BJ (cell line): ENCODE results near the gene GCC1. TPM values are rescaled to one million over a fixed set of nuclear protein-coding genes. Genes with fewer than 3 reads are reported as not detected.

Experiments
- CTCF ChIA-PET: fragments of 350-600 bp; formaldehyde crosslinking; extraction: SDS; loops from one replicate; lab custom pipeline; 2021; ENCODE audit warnings: antibody characterized with exemption, inconsistent platforms; lab: Yijun Ruan, JAX
- POLR2A ChIA-PET: fragments of 300-600 bp; sonication (Branson Sonifier 250); formaldehyde crosslinking; extraction: SDS; loops from one replicate; lab custom pipeline; 2021; ENCODE audit warnings: antibody characterized with exemption; lab: Charles Lee
- DNase-seq: peaks from one replicate; pipeline ENCODE4 v3.0.0-alpha.2; 2011; ENCODE audit warnings: low read depth
- H3K27me3 ChIP-seq: 2 replicates; pipeline ENCODE4 v1.6.0; 2011; ENCODE audit warnings: low read length; ENCODE audit not compliant: control insufficient read depth, insufficient read depth
- H3K36me3 ChIP-seq: 2 replicates; pipeline ENCODE4 v1.5.1; 2011; ENCODE audit warnings: low read length; ENCODE audit not compliant: control insufficient read depth, insufficient read depth
- H3K4me3 ChIP-seq: 2 replicates; pipeline ENCODE4 v1.5.1; 2011; ENCODE audit warnings: low read depth, mild to moderate bottlenecking, control low read depth, low read length
- polyA minus RNA-seq: library from RNA; depleted of rRNA, polyadenylated mRNA; stranded (reverse); fragments of >200 nt; gene quantifications from 2 replicates; pipeline ENCODE4 v1.2.3, GENCODE V29; 2011; rRNA and poly(A)+ RNA removed
- polyA plus RNA-seq: library from polyadenylated mRNA; depleted of rRNA; stranded (reverse); fragments of >200 nt; gene quantifications from 2 replicates; pipeline ENCODE4 v1.2.3, GENCODE V29; 2011; rRNA removed
- TF ChIP-seq, protein P1 (sequence below): IDR thresholded peaks from 2 replicates; pipeline ENCODE4 v1.5.1; 2011; ENCODE audit warnings: low read depth, mild to moderate bottlenecking, control low read depth, inconsistent platforms, low read length, moderate library complexity; ENCODE audit not compliant: insufficient read depth

Gene GCC1, protein sequence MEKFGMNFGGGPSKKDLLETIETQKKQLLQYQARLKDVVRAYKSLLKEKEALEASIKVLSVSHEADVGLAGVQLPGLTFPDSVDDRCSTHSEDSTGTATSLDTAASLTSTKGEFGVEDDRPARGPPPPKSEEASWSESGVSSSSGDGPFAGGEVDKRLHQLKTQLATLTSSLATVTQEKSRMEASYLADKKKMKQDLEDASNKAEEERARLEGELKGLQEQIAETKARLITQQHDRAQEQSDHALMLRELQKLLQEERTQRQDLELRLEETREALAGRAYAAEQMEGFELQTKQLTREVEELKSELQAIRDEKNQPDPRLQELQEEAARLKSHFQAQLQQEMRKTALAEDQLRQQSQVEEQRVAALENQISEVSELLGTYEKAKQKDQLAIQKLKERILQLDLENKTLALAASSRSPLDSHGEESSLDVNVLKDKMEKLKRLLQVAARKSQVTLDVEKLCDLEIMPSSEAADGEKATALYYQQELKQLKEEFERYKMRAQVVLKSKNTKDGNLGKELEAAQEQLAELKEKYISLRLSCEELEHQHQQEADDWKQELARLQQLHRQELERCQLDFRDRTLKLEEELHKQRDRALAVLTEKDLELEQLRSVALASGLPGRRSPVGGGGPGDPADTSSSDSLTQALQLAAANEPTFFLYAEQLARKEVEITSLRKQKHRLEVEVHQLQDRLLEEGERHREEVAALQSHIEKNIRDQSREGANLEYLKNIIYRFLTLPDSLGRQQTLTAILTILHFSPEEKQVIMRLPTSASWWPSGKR
- polyA plus RNA-seq (9.6 and 10.9 TPM in 2 replicates), polyA minus RNA-seq (10.9 and 17.4 TPM in 2 replicates)

DNA sequence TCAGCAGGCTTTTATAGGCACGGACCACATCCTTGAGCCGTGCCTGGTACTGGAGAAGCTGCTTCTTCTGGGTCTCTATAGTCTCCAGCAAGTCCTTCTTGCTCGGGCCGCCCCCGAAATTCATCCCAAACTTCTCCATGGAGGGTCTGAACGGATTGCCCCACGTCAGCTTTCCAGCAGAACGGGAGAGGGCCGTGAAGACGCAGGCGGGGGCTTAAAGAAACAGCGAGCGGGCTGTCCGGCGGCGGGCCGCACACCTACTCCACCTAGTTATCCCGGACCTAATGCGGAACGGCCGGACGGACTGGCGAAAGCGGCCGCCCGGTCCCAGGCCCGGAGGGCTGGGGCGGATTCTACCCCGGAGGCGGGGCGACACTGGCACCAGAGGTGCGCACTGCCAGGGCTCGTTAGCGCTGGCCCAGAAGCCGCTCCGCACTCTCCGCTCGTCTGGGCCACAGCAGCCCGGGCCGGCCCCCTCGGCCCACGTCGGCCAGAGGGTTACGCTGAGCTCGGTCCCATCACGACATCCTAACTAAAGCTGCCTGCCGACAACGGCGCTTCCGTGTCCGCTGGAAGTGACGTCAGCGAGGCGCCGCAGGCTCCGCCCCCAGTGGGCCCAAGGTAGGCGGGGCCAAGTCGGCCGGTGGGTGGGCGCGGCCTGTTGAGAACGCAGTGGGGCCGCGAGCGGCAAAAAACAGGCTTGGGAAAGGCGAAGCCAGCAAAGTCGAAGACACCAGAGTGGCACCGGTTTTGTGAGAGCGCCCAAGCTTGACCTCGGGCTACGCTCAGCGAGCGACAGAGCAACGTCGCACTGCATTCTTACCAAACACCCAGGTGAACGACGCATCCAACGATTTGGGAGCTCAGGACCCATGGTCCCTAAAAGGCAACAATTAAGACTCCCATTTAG, at the start of gene GCC1:
Gene GCC1 (minus strand): TSS at position 553 of the 910 bp plus-strand sequence. CDS start 414 bp downstream, at position 139.
- peak; percentile 38 for DNase-seq
- CTCF ChIA-PET = interaction anchor here (0.6 to 1.4 kb wide), 4 partner anchors 9 to 626 kb away, joined by 3 read pairs; no protein-coding TSS in a partner anchor
- TF ChIP-seq, protein P1, sequence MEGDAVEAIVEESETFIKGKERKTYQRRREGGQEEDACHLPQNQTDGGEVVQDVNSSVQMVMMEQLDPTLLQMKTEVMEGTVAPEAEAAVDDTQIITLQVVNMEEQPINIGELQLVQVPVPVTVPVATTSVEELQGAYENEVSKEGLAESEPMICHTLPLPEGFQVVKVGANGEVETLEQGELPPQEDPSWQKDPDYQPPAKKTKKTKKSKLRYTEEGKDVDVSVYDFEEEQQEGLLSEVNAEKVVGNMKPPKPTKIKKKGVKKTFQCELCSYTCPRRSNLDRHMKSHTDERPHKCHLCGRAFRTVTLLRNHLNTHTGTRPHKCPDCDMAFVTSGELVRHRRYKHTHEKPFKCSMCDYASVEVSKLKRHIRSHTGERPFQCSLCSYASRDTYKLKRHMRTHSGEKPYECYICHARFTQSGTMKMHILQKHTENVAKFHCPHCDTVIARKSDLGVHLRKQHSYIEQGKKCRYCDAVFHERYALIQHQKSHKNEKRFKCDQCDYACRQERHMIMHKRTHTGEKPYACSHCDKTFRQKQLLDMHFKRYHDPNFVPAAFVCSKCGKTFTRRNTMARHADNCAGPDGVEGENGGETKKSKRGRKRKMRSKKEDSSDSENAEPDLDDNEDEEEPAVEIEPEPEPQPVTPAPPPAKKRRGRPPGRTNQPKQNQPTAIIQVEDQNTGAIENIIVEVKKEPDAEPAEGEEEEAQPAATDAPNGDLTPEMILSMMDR = no peak
- H3K4me3 ChIP-seq = peak within 1 kb of the TSS; percentile 81
- peaks cover 15% of the 10 kb centered on the region for H3K36me3 ChIP-seq
- POLR2A ChIA-PET = no interaction called here
- H3K27me3 ChIP-seq = no peaks in the 10 kb centered on the region

DNA sequence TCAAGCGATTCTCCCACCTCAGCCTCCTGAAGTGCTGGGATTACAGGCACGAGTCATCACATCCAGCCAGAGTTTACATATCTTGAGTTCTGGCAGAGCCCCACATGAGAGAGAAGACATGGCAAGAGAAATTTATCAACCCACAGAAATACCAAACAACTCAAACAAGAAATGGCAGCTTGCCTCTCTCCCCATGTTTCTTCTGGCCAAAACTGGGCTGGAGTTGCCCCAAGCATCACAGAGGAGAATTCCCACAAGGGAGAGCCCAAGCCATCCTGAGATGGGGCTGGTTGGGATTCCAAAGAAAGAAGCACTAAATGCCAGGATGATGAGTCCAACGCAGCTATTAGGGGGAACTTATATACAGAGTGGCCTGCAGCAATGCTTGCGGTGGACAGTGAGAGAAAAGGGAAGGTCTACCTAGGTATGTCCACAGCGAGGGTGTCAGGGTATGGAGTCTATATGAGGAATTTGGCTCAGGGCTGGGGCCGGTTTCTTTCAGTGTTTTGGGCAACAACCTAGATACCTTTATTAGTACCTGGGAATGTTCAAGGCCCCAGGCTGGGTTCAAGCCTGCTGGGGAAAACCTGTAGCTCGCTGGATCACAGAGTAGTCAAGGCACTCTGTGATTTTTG, 47.0 kb upstream of the GCC1 start:
- Histone ChIP-seq H3K4me3 (no peak overlapping the region), H3K36me3 (no peaks in the 10 kb centered on the region), H3K27me3 (no peaks in the 10 kb centered on the region)
- DNase-seq = peak; percentile 63
- TF ChIP-seq, protein P1 = no peak
- ChIA-PET POLR2A (no interaction called here), CTCF (interaction anchor here (1.1 to 1.5 kb wide), 2 partner anchors 17 to 43 kb away, joined by 4 read pairs; no protein-coding TSS in a partner anchor)

DNA sequence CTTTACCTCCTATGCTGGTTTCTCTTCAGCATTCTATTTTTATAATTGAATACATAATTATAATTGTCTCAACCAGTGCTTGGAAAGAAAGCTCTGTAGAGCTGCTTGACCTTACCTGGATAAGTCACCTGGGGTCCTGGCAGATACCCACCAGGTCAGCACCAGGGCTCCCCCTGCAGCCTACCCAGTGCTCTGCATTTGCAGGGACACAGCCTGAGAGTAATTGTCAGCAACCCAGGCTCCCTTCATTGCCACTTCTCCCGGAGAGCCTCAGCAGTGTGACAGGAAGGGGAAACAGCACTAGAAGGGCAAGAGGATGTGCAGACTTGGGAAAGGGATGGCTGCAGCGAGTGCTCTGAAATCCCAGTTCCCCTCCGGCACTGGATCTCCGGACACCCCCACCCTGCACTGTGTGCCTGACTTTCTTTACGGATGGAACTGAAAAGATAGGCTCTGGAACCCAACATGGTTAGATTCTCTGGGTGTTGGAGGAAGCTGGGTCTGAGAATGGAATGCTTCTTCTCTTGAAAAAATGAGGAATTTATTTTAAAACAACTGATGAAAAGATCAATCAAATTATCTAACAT, 44.0 kb upstream of the GCC1 start:
- TF ChIP-seq, protein P1 = peak; percentile 43
- no peak for DNase-seq
- ChIA-PET POLR2A (no interaction called here), CTCF (interaction anchor here (0.7 to 1.3 kb wide), 3 partner anchors 9 to 580 kb away, joined by 3 to 5 read pairs (median 3); no protein-coding TSS in a partner anchor)
- H3K36me3 ChIP-seq = no peaks in the 10 kb centered on the region
- H3K4me3 ChIP-seq = no peak overlapping the region
- H3K27me3 ChIP-seq = peaks cover 2% of the 10 kb centered on the region; the same call in 1 of the 2 replicates

DNA sequence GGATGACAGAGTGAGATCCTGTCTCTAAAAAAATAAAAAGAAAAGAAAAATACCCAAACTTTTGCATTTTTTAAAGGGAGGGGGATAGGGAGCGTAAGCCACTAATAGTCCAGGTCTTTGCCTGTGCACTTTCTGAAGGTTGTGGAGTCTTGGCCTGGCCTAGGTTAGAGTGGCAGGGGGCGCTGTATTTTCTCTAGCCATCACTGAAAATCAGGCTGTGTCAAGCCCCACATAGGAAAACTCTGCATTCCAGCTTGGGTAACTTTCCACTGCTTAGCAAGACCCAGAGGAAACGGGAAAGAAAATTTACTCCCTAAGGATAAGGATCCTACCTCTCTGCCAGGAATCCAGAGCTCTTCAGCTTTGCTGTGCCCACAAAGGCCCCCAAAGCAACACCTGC, 43.0 kb upstream of the GCC1 start:
- Histone ChIP-seq H3K36me3 (no peaks in the 10 kb centered on the region), H3K27me3 (peaks cover 2% of the 10 kb centered on the region; the same call in 1 of the 2 replicates), H3K4me3 (no peak overlapping the region)
- TF ChIP-seq, protein P1 = 0 out of 2 replicates have a peak, but pooled peaks have one; percentile 4
- ChIA-PET POLR2A (no interaction called here), CTCF (interaction anchor here (0.7 to 1.3 kb wide), 3 partner anchors 8 to 581 kb away, joined by 3 to 5 read pairs (median 3); no protein-coding TSS in a partner anchor)
- no peak for DNase-seq
